Fibroblast of villous mesenchyme (primary cell): ENCODE measurements around the gene PON3. TPM values are rescaled to one million over a fixed set of nuclear protein-coding genes. Genes with fewer than 3 reads are reported as not detected.
A peak's percentile ranks its signal among the peaks of the same experiment; 100 is the strongest.

ENCODE experiments used
- DNase-seq: peaks from one replicate; pipeline ENCODE4 v3.0.0-alpha.2; 2010; ENCODE audit warnings: low read depth
- H3K4me3 ChIP-seq: 2 replicates; pipeline ENCODE4 v1.5.1; 2011; ENCODE audit warnings: low read depth, mild to moderate bottlenecking, low read length
- total RNA-seq: library from RNA; depleted of rRNA; stranded (reverse); fragments of >200 nt; gene quantifications from 2 replicates; pipeline ENCODE4 v1.2.3, GENCODE V29; 2012
- TF ChIP-seq, protein P1 (sequence below): IDR thresholded peaks from 2 replicates; pipeline ENCODE4 v1.5.1; 2012; ENCODE audit warnings: low read depth, mild to moderate bottlenecking, low read length; ENCODE audit not compliant: insufficient read depth

Gene PON3
- total RNA-seq, 1 donor, result not detected

- TF ChIP-seq, protein P1, sequence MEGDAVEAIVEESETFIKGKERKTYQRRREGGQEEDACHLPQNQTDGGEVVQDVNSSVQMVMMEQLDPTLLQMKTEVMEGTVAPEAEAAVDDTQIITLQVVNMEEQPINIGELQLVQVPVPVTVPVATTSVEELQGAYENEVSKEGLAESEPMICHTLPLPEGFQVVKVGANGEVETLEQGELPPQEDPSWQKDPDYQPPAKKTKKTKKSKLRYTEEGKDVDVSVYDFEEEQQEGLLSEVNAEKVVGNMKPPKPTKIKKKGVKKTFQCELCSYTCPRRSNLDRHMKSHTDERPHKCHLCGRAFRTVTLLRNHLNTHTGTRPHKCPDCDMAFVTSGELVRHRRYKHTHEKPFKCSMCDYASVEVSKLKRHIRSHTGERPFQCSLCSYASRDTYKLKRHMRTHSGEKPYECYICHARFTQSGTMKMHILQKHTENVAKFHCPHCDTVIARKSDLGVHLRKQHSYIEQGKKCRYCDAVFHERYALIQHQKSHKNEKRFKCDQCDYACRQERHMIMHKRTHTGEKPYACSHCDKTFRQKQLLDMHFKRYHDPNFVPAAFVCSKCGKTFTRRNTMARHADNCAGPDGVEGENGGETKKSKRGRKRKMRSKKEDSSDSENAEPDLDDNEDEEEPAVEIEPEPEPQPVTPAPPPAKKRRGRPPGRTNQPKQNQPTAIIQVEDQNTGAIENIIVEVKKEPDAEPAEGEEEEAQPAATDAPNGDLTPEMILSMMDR, result peak; percentile 6
- H3K4me3 ChIP-seq, result no peak overlapping the region
- DNase-seq, result no peak
These were observed 53.4 kb downstream of the PON3 start for GRCh38 chr7:95342642-95343307.

- DNase-seq, result no peak
- H3K4me3 ChIP-seq, result no peak overlapping the region
- TF ChIP-seq, protein P1, result no peak
These were observed 54.1 kb downstream of the PON3 start for GRCh38 chr7:95342029-95342428.

DNA sequence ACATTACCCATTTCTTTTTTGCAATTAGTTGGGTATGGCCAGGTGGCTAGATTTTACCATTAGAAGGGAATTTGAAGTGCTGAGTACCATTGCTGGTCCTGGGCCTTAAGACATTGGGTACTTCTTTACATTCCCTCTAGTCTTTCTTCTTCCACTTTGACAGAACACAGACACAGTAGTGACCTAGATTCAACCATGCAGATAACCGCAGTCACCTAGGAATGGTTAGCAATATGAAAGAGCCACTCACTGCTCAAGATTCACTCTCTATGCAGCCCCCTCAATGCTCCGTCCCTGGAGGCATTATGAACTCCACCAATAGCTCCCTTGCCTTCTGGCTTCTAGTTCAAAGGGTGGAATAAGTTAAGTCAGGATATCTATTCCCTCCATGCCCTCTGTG, 55.7 kb downstream of the PON3 start:
- no peak overlapping the region for H3K4me3 ChIP-seq
- DNase-seq, result no peak
- TF ChIP-seq, protein P1, result no peak

DNA sequence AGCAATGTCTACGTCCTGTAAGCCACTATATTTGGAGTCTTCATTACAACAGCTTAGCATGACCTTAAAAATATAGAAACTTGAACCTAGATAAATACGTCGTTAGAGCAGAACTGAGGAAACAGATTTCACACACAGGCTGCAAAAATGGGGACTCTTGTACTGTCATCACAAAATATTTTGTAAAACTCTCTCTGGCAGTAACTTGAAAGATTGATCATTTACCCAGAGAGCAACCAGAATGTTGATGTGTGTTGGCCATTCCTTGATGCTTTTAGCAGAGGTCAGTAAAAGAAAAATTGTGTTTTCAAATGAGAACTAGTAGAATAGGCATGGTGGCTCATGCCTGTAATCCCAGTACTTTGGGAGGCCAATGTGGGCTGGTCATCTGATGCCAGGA, 57.3 kb downstream of the PON3 start:
- DNase-seq, result no peak
- no peak overlapping the region for H3K4me3 ChIP-seq
- TF ChIP-seq, protein P1, result no peak

GRCh38 chr7:95335093-95335492, 61.1 kb downstream of the PON3 start:
- TF ChIP-seq, protein P1, result no peak
- H3K4me3 ChIP-seq, result no peak overlapping the region
- peak; percentile 29 for DNase-seq

- TF ChIP-seq, protein P1, result no peak
- no peak for DNase-seq
- H3K4me3 ChIP-seq, result no peak overlapping the region
These were observed 61.7 kb downstream of the PON3 start for GRCh38 chr7:95334447-95334846.

DNA sequence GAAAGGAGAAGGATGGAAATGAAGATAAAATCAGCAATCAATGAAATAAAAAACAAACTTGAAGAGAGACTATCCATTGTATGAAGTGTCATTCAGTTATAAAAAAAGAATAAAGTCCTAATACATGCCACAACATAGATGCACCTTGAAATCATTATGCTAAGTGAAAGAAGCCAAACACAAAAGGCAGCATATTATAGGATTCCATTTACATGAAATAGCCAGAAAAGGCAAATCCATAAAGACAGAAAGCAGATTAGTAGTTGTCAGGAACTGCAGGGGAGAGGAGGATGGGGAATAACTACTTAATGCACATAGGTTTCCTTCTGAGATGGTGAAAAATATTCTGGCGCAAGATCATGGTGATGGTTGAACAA, 65.2 kb downstream of the PON3 start:
- DNase-seq, result no peak
- H3K4me3 ChIP-seq, result peak overlapping the region; percentile 45
- TF ChIP-seq, protein P1, result no peak
